Natural killer cell (primary cell): ENCODE data around the gene SND1. TPM values are rescaled to one million over a fixed set of nuclear protein-coding genes. Genes with fewer than 3 reads are reported as not detected.

Experiments used
- ATAC-seq, 3 donors: fragments of 150-1000 bp in 2 of 3; fragments of 200-7000 bp in 1 of 3; cut with Tn5 transposase; 1 replicate in 1 of 3; 2 replicates in 2 of 3; pipeline ENCODE4 v1.10.0; 2021; ENCODE audit warnings: mild to moderate bottlenecking in 2 of 3, moderate library complexity in 2 of 3
- DNase-seq, 2 donors: peaks; one replicate each; pipeline versions ENCODE4 v3.0.0 to v3.0.0-alpha.2; 2013 to 2021; ENCODE audit warnings: mixed read lengths in 1 of 2
- H3K27ac ChIP-seq: one replicate; pipeline ENCODE4 v1.5.1; 2013; ENCODE audit warnings: mild to moderate bottlenecking, low read length
- H3K27me3 ChIP-seq: one replicate; pipeline ENCODE4 v1.6.1; 2013; ENCODE audit warnings: low read length; ENCODE audit not compliant: control insufficient read depth, insufficient read depth
- H3K36me3 ChIP-seq: one replicate; pipeline ENCODE4 v1.6.1; 2013; ENCODE audit warnings: low read length; ENCODE audit not compliant: control insufficient read depth, insufficient read depth
- H3K4me1 ChIP-seq: one replicate; pipeline ENCODE4 v1.6.1; 2013; ENCODE audit warnings: low read length; ENCODE audit not compliant: control insufficient read depth, insufficient read depth
- H3K4me3 ChIP-seq: one replicate; pipeline ENCODE4 v1.5.1; 2013; ENCODE audit warnings: low read length
- H3K9me3 ChIP-seq: one replicate; pipeline ENCODE4 v1.6.1; 2013; ENCODE audit warnings: low read length; ENCODE audit not compliant: control insufficient read depth, insufficient read depth
- H3K27ac Mint-ChIP-seq, 2 donors: one replicate each; pipeline ENCODE4 v1.8.0; 2022; ENCODE audit warnings: mild to moderate bottlenecking in 2 of 2, mixed read lengths in 2 of 2, moderate library complexity in 1 of 2
- H3K27me3 Mint-ChIP-seq, 2 donors: one replicate each; pipeline ENCODE4 v1.8.0; 2022; ENCODE audit warnings: low read depth in 2 of 2, mixed read lengths in 2 of 2
- H3K36me3 Mint-ChIP-seq: one replicate; pipeline ENCODE4 v1.8.0; 2022; ENCODE audit warnings: mixed read lengths
- H3K4me1 Mint-ChIP-seq, 2 donors: one replicate each; pipeline ENCODE4 v1.8.0; 2022; ENCODE audit warnings: mixed read lengths in 2 of 2
- H3K4me3 Mint-ChIP-seq: one replicate; pipeline ENCODE4 v1.8.0; 2022; ENCODE audit warnings: mild to moderate bottlenecking, moderate library complexity, mixed read lengths
- H3K9me3 Mint-ChIP-seq, 2 donors: one replicate each; pipeline ENCODE4 v1.8.0; 2022; ENCODE audit warnings: mixed read lengths in 2 of 2
- WGBS: methylation state at CpG from one replicate; pipeline ENCODE4 v1.1.7; 2013; ENCODE audit warnings: missing lambda C conversion rate; ENCODE audit not compliant: insufficient coverage; 5-methylcytosine and 5-hydroxymethylcytosine counted together
- intact Hi-C: fragments of 100-400 bp; cut with micrococcal nuclease; formaldehyde crosslinking; loops from one replicate; pipeline ENCODE4 v1.14.2; 2022
- total RNA-seq, 4 donors: library from RNA; stranded (reverse); fragments of 120-200 nt in 1 of 4; gene quantifications; one replicate each; pipeline versions ENCODE4 v1.2.3 to v1.2.4, GENCODE V29; 2013 to 2022
- TF ChIP-seq, protein P1 (sequence below): fragments of 200-600 bp; IDR thresholded peaks from one replicate; pipeline ENCODE4 v1.8.0; 2022; ENCODE audit warnings: antibody characterized with exemption

The SND1 gene
- 100 to 1,000 TPM; 149 to 188 (median 149) TPM for total RNA-seq
- total RNA-seq (2013) = 127 TPM

DNA sequence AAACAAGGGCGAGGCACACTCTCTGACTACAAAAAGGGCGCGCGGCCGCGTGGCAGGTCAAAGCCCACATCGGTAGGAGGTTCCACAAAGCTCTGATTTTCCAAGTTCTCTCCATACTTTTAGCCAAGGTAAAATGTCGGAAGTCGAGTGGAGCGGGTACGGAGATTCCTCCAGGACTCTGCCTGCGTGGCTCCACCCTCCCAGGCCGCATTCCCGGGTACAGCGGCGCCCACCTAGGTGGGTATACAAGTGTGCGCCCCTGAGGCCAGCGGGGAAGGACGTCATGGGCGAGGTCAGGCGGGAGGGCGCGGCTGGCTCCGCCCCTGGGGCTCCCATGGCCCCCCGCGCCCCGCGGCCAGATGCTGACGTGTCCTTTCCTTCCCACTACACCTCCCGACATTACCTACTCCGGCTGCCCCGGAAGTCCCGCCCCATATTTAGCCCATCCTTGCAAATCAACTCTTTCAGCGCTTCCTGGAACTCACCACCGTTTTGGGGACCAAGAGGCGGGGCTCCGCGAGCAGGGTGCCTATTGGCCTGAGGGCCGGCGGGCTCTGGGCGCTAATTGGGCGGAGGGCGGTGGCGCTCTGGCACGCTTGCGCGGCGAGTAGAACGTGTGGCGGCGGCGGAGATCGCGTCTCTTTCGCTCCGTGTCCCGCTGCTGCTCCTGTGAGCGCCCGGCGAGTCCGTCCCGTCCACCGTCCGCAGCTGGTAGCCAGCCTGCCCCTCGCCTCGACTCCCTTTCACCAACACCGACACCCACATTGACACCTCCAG, at the start of gene SND1:
Gene SND1, plus strand, starts transcription at position 639 of the 777 bp plus-strand sequence. CDS start 180 bp downstream, outside the sequence.
- peak within 1 kb of the TSS; percentile 94 for H3K27ac ChIP-seq
- H3K36me3 ChIP-seq = no peaks in the 10 kb centered on the region
- WGBS = under 1% methylated on average over 67 of the region's 67 CpGs
- TF ChIP-seq, protein P1, sequence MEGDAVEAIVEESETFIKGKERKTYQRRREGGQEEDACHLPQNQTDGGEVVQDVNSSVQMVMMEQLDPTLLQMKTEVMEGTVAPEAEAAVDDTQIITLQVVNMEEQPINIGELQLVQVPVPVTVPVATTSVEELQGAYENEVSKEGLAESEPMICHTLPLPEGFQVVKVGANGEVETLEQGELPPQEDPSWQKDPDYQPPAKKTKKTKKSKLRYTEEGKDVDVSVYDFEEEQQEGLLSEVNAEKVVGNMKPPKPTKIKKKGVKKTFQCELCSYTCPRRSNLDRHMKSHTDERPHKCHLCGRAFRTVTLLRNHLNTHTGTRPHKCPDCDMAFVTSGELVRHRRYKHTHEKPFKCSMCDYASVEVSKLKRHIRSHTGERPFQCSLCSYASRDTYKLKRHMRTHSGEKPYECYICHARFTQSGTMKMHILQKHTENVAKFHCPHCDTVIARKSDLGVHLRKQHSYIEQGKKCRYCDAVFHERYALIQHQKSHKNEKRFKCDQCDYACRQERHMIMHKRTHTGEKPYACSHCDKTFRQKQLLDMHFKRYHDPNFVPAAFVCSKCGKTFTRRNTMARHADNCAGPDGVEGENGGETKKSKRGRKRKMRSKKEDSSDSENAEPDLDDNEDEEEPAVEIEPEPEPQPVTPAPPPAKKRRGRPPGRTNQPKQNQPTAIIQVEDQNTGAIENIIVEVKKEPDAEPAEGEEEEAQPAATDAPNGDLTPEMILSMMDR = no peak
- H3K27ac Mint-ChIP-seq = no peak within 1 kb of the TSS
- no peaks in the 10 kb centered on the region for H3K9me3 ChIP-seq
- H3K27me3 Mint-ChIP-seq = peaks cover 0 to 9% of the 10 kb centered on the region in 2 donors
- H3K27me3 ChIP-seq = no peaks in the 10 kb centered on the region
- H3K9me3 Mint-ChIP-seq = no peaks in the 10 kb centered on the region
- peaks cover 22% of the 10 kb centered on the region for H3K4me1 ChIP-seq
- H3K36me3 Mint-ChIP-seq = no peaks in the 10 kb centered on the region
- DNase-seq (peak; percentile 95 to 99), ATAC-seq (peak; percentile 92 to 98 (median 94))
- H3K4me3 Mint-ChIP-seq = peak within 1 kb of the TSS; percentile 99
- H3K4me3 ChIP-seq = peak within 1 kb of the TSS; percentile 94
- intact Hi-C loops = loop anchor here (1.0 kb wide), 1 partner anchor 66 kb away; the partner anchor contains the start of gene GCC1
- H3K4me1 Mint-ChIP-seq = peaks cover 45 to 59% of the 10 kb centered on the region in 2 donors

DNA sequence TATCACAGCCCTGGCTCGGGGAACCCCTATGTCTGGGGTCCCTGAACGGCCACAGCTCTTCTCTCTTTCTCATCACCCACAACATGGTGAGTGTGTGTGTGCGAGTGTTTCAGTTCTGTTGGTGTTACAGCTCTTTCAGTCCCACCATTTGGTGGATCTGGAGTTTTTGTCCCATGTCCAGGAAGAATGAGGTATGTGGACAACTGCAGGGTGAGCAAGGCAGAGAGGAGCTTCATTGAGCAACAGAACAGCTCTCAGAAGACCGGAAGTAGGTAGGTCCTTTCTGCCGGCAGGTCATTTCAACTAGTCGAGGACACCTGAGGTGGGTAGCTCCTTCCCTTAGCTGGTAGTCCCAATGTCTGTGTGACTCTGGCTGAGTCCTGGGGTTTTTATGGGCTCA, 43.5 kb upstream of the SND1 start:
- Histone ChIP-seq H3K4me1 (no peaks in the 10 kb centered on the region), H3K9me3 (no peaks in the 10 kb centered on the region), H3K4me3 (no peak overlapping the region), H3K27me3 (no peaks in the 10 kb centered on the region), H3K27ac (no peak overlapping the region), H3K36me3 (no peaks in the 10 kb centered on the region)
- H3K9me3 Mint-ChIP-seq = no peaks in the 10 kb centered on the region
- ATAC-seq = no peak
- H3K36me3 Mint-ChIP-seq = no peaks in the 10 kb centered on the region
- no peak overlapping the region for H3K4me3 Mint-ChIP-seq
- H3K27me3 Mint-ChIP-seq = peaks cover 4 to 15% of the 10 kb centered on the region in 2 donors
- no peak for DNase-seq
- H3K27ac Mint-ChIP-seq = no peak overlapping the region
- WGBS = 91% methylated on average over 5 of the region's 6 CpGs
- intact Hi-C loops = no loop called here
- no peaks in the 10 kb centered on the region for H3K4me1 Mint-ChIP-seq
- TF ChIP-seq, protein P1 = no peak

DNA sequence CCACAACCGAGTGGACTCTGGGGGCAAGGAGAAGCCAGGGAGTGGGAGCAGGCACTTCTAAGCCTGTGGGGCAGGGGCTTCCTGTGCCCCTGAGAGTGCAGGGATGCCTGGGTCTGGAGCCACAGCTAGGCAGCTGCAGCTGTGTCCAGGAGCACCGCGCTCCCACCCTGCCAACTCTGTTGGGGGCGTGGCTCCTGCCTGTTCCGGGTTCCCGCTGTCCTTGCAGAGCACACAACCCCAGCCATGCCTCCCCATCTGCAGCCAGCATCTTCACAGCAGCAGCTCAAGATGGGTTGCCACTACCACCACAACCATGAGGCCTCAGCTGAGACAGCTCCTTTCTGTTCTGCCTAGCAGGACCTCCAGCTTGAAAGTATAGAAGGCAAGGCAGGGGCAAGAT, 42.7 kb upstream of the SND1 start:
- no peaks in the 10 kb centered on the region for H3K36me3 Mint-ChIP-seq
- Histone ChIP-seq H3K9me3 (no peaks in the 10 kb centered on the region), H3K27me3 (no peaks in the 10 kb centered on the region), H3K27ac (no peak overlapping the region), H3K4me1 (no peaks in the 10 kb centered on the region), H3K4me3 (no peak overlapping the region), H3K36me3 (no peaks in the 10 kb centered on the region)
- intact Hi-C loops = no loop called here
- H3K27ac Mint-ChIP-seq = no peak overlapping the region
- WGBS = 92% methylated on average over 6 of the region's 6 CpGs
- H3K4me3 Mint-ChIP-seq = no peak overlapping the region
- no peaks in the 10 kb centered on the region for H3K4me1 Mint-ChIP-seq
- no peak for DNase-seq
- TF ChIP-seq, protein P1 = no peak
- no peak for ATAC-seq
- H3K27me3 Mint-ChIP-seq = peaks cover 13 to 18% of the 10 kb centered on the region in 2 donors
- no peaks in the 10 kb centered on the region for H3K9me3 Mint-ChIP-seq
